IPS-20b (cell line): ENCODE data around the gene CCBE1.
"Not testable (repeated sequence)": the region's sequence is repeated elsewhere in the genome, so short reads cannot be mapped to it uniquely, and the experiment has no call there.

Experiments
- H3K27ac ChIP-seq: one replicate; pipeline ENCODE4 v1.5.1; 2013; ENCODE audit warnings: low read length
- H3K27me3 ChIP-seq: 2 replicates; pipeline ENCODE4 v1.6.1; 2013; ENCODE audit warnings: mild to moderate bottlenecking, low read length, inconsistent platforms; ENCODE audit not compliant: insufficient read depth
- H3K36me3 ChIP-seq: 2 replicates; pipeline ENCODE4 v1.6.1; 2013; ENCODE audit warnings: low read depth, mild to moderate bottlenecking, inconsistent platforms, low read length, moderate library complexity; ENCODE audit not compliant: insufficient read depth
- H3K4me1 ChIP-seq: 2 replicates; pipeline ENCODE4 v1.6.1; 2013; ENCODE audit warnings: mild to moderate bottlenecking, control low read depth, inconsistent platforms, low read length, moderate library complexity; ENCODE audit not compliant: insufficient read depth
- H3K4me3 ChIP-seq: 2 replicates; pipeline ENCODE4 v1.5.1; 2013; ENCODE audit warnings: mild to moderate bottlenecking, low read length, inconsistent platforms
- H3K9ac ChIP-seq: 2 replicates; pipeline ENCODE4 v1.6.1; 2013; ENCODE audit warnings: low read depth, mild to moderate bottlenecking, inconsistent platforms, low read length, moderate library complexity
- H3K9me3 ChIP-seq: 2 replicates; pipeline ENCODE4 v1.6.1; 2013; ENCODE audit warnings: mild to moderate bottlenecking, low read depth, low read length, inconsistent platforms; ENCODE audit not compliant: insufficient read depth

Gene CCBE1

DNA sequence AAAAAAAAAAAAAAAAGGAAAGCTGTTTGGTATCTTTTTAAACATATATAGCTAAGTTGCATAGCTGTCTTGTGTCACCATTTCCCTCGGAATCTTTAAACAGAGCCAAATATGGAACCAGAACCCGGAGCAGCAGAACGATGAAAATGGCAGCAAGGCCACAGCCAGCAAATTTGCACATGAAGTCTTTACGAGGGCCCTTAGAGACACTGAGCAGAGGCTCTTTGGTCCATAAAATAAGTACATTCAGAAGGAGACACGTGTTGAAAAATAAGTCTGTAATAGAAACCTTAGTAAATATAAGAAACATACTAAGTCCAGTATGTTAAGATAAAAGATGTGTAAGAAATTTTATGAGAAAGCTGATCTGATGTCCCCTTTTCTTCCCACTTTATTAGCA lies 16.2 kb downstream of the CCBE1 start:
- Histone ChIP-seq H3K9me3 (no peaks in the 10 kb centered on the region), H3K4me3 (no peak overlapping the region), H3K27me3 (no peaks in the 10 kb centered on the region), H3K4me1 (peaks cover 21% of the 10 kb centered on the region; the same call in 1 of the 2 replicates), H3K9ac (no peak overlapping the region), H3K36me3 (no peaks in the 10 kb centered on the region), H3K27ac (no peak overlapping the region)

DNA sequence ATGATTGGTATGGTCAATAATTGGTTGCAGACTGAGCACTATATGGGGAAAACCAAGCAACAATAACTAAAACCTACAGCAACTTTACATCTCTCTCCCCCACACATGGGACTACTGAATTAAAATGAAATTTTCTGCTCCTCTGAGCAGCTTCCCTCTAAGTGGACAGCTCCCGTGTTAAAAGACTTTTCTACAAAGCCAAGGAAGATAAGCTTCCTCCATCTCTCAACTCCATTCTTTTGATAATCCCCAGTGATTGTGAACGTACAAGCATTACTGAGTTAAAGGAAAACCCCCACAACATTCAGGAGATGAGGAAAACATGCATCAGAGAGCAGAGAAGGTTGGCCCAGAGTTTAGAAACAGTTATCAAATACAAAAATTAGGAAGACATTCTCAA lies 21.9 kb downstream of the CCBE1 start:
- H3K36me3 ChIP-seq, result no peaks in the 10 kb centered on the region
- H3K27me3 ChIP-seq, result no peaks in the 10 kb centered on the region
- H3K9ac ChIP-seq, result no peak overlapping the region
- no peak overlapping the region for H3K27ac ChIP-seq
- no peak overlapping the region for H3K4me3 ChIP-seq
- no peaks in the 10 kb centered on the region for H3K9me3 ChIP-seq
- H3K4me1 ChIP-seq, result no peaks in the 10 kb centered on the region

DNA sequence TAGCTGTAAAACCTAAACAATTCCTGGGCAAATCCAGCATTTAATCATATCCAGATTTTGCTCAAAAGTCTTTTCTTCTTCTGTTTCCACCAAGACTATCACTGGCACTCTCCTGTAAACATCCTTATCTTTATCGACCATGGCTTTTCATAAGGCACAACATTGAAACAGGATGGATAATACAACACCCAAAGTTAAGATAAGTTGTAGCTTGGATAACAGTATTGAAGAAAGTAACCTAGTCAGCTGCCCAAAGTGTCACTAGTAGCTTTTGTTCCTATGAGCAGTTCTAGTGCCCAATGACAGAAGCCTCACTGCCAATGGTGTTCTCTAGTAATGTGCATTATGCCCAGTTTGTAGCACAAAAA lies 22.3 kb downstream of the CCBE1 start:
- no peaks in the 10 kb centered on the region for H3K27me3 ChIP-seq
- H3K4me1 ChIP-seq, result no peaks in the 10 kb centered on the region
- H3K36me3 ChIP-seq, result no peaks in the 10 kb centered on the region
- no peak overlapping the region for H3K9ac ChIP-seq
- H3K9me3 ChIP-seq, result no peaks in the 10 kb centered on the region
- no peak overlapping the region for H3K27ac ChIP-seq
- H3K4me3 ChIP-seq, result no peak overlapping the region

DNA sequence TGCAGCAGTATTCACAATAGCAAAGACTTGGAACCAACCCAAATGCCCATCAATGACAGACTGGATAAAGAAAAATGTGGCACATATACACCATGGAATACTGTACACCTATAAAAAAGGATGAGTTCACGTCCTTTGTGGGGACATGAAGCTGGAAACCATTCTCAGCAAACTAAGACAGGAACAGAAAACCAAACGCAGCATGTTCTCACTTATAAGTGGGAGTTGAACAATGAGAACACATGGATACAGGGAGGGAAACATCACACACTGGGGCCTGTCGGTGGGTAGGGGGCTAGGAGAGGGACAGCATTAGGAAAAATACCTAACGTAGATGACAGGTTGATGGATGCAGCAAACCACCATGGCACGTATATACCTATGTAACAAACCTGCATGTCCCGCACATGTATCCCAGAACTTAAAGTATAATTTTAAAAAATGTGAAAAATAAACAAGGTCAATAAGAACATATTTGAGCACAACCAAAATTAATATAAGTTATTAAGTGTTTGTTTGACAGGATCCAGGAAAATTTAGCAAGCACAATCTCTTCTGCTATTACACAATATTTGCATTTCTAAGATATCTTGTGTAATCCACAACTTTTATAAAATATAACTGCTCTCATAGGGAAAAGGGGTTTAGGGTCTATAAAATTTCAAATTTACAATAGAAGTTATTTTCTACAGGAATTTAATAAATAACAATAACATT lies 22.9 kb downstream of the CCBE1 start:
- Histone ChIP-seq H3K27ac (no peak overlapping the region), H3K9ac (no peak overlapping the region), H3K36me3 (no peaks in the 10 kb centered on the region), H3K9me3 (no peaks in the 10 kb centered on the region), H3K4me1 (no peaks in the 10 kb centered on the region), H3K4me3 (no peak overlapping the region), H3K27me3 (no peaks in the 10 kb centered on the region)

GRCh38 chr18:59672235-59672711 lies 24.9 kb downstream of the CCBE1 start:
- H3K9ac ChIP-seq, result no peak overlapping the region
- H3K9me3 ChIP-seq, result no peaks in the 10 kb centered on the region
- no peaks in the 10 kb centered on the region for H3K27me3 ChIP-seq
- no peak overlapping the region for H3K27ac ChIP-seq
- no peak overlapping the region for H3K4me3 ChIP-seq
- H3K4me1 ChIP-seq, result no peaks in the 10 kb centered on the region
- H3K36me3 ChIP-seq, result no peaks in the 10 kb centered on the region

DNA sequence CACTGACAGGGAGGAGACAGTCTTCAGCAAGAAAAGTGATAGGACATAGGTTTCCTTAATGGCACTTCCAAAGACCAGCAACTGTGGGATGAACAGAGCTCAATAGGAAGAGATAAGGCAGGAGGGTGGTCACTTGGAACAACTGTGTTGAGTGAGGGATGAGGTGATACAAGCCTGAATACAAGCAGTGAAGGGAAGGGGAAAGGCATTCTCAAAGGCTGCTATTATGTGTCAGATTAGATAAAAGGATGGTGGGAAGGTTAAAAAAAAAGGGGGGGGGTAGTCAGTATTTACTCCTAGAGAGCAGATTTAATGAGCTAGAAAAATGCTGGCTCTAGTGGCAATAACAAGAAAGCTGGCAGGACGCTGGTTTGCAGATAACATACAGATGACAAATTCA lies 25.7 kb downstream of the CCBE1 start:
- no peak overlapping the region for H3K27ac ChIP-seq
- no peaks in the 10 kb centered on the region for H3K36me3 ChIP-seq
- no peak overlapping the region for H3K9ac ChIP-seq
- H3K4me3 ChIP-seq, result no peak overlapping the region
- H3K9me3 ChIP-seq, result no peaks in the 10 kb centered on the region
- no peaks in the 10 kb centered on the region for H3K4me1 ChIP-seq
- H3K27me3 ChIP-seq, result no peaks in the 10 kb centered on the region

- Histone ChIP-seq H3K4me1 (no peaks in the 10 kb centered on the region; the same call in 1 of the 2 replicates), H3K36me3 (no peaks in the 10 kb centered on the region), H3K9me3 (no peaks in the 10 kb centered on the region), H3K4me3 (no peak overlapping the region), H3K27me3 (no peaks in the 10 kb centered on the region), H3K9ac (no peak overlapping the region), H3K27ac (no peak overlapping the region)
Measured at GRCh38 chr18:59669872-59670657, 27.2 kb downstream of the CCBE1 start.

DNA sequence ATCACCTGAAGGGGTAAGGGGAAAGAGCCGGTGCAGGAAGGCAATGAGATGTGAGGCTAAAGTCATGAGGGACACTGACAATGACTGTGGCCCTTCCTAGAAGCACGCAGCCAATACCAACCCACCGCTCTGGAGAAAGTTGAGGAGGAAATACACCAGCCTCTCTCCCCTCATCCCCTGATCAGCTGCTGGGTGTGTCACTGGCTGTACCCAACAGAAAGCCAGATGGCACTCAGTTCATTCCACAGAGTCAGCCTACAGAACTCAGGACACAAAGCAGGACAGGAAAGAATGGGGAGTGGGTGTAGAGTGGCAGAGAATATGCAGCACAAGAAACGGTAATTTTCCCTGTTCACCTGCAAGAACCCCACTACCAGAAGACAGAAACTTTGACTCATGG lies 29.7 kb downstream of the CCBE1 start:
- H3K9ac ChIP-seq, result no peak overlapping the region
- no peaks in the 10 kb centered on the region for H3K9me3 ChIP-seq
- H3K4me1 ChIP-seq, result no peaks in the 10 kb centered on the region; the same call in 1 of the 2 replicates
- no peak overlapping the region for H3K4me3 ChIP-seq
- no peak overlapping the region for H3K27ac ChIP-seq
- H3K27me3 ChIP-seq, result no peaks in the 10 kb centered on the region
- no peaks in the 10 kb centered on the region for H3K36me3 ChIP-seq

DNA sequence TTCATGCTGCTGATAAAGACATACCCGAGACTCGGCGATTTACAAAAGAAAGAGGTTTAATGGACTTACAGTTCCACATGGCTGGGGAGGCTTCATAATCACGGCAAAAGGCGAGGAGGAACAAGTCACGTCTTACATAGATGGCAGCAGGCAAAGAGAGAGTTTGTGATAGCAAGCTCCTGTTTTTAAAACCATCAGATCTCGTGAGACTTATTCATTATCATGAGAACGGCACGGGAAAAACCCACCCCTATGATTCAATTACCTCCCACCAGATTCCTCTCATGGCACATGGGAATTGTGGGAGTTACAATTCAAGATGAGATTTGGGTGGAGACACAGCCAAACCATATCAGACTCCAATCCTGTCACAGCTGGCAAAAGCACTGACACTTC lies 31.2 kb downstream of the CCBE1 start:
- H3K27me3 ChIP-seq, H3K9me3 ChIP-seq, H3K36me3 ChIP-seq, H3K9ac ChIP-seq, H3K4me3 ChIP-seq, H3K4me1 ChIP-seq, H3K27ac ChIP-seq: not testable (repeated sequence)

- Histone ChIP-seq H3K9me3 (no peaks in the 10 kb centered on the region), H3K9ac (no peak overlapping the region), H3K4me3 (no peak overlapping the region), H3K4me1 (no peaks in the 10 kb centered on the region; the same call in 1 of the 2 replicates), H3K27me3 (no peaks in the 10 kb centered on the region), H3K27ac (no peak overlapping the region), H3K36me3 (no peaks in the 10 kb centered on the region)
Measured at GRCh38 chr18:59665057-59666006, 31.9 kb downstream of the CCBE1 start.

GRCh38 chr18:59664329-59664728 lies 32.9 kb downstream of the CCBE1 start:
- Histone ChIP-seq H3K9ac (no peak overlapping the region), H3K9me3 (no peaks in the 10 kb centered on the region), H3K4me3 (no peak overlapping the region), H3K27ac (no peak overlapping the region), H3K27me3 (no peaks in the 10 kb centered on the region), H3K4me1 (peaks cover 4% of the 10 kb centered on the region; the same call in 1 of the 2 replicates), H3K36me3 (no peaks in the 10 kb centered on the region)
